HEK293T (cell line): ENCODE results near the gene WNK4.
"Not testable (repeated sequence)": the region's sequence is repeated elsewhere in the genome, so short reads cannot be mapped to it uniquely, and the experiment has no call there.

Experiments
- FOXM1 ChIP-seq: fragments of 450-650 bp; IDR thresholded peaks from 2 replicates; pipeline ENCODE4 v1.6.1; 2017; ENCODE audit warnings: mild to moderate bottlenecking, borderline replicate concordance
- NFRKB ChIP-seq: fragments of 450-650 bp; IDR thresholded peaks from 2 replicates; pipeline ENCODE4 v1.6.1; 2016; ENCODE audit warnings: mild to moderate bottlenecking, moderate library complexity
- ZNF384 ChIP-seq: fragments of 450-650 bp; IDR thresholded peaks from 2 replicates; pipeline ENCODE4 v1.6.1; 2016

DNA sequence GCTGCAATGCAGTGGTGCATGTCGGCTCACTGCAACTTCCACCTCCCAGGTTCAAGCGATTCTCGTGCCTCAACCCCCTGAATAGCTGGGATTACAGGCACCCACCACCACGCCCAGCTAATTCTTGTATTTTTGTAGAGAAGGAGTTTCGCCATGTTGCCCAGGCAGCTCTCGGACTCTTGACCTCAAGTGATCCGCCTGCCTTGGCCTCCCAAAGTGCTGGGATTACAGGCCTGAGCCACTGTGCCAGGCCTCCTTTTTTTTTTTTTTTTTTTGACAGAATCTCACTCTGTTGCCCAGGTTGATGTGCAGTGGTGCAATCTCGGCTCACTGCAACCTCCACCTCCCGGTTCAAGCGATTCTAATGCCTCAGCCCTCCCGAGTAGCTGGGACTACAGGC lies 37.5 kb upstream of the WNK4 start:
- TF ChIP-seq NFRKB, FOXM1, ZNF384: not testable (repeated sequence)
